HEK293 (cell line): ENCODE results near the gene PKNOX1.

ENCODE experiments used
- CTCF ChIP-seq: fragments of 450-650 bp; formaldehyde crosslinking; IDR thresholded peaks from 2 replicates; pipeline ENCODE4 v1.5.1; 2016; ENCODE audit warnings: missing biosample characterization, missing genetic modification characterization
- REST ChIP-seq: fragments of 450-650 bp; formaldehyde crosslinking; IDR thresholded peaks from 2 replicates; pipeline ENCODE4 v1.5.1; 2016; ENCODE audit warnings: missing biosample characterization, missing genetic modification characterization
- SP2 ChIP-seq: fragments of 450-650 bp; formaldehyde crosslinking; IDR thresholded peaks from 2 replicates; pipeline ENCODE4 v1.5.1; 2016; ENCODE audit warnings: missing biosample characterization, missing genetic modification characterization
- YY1 ChIP-seq: fragments of 450-650 bp; formaldehyde crosslinking; IDR thresholded peaks from 2 replicates; pipeline ENCODE4 v1.5.1; 2018; ENCODE audit warnings: missing biosample characterization, missing genetic modification characterization
- ZNF324 ChIP-seq: fragments of 450-650 bp; formaldehyde crosslinking; IDR thresholded peaks from 2 replicates; pipeline ENCODE4 v1.5.1; 2016; ENCODE audit warnings: missing biosample characterization, missing genetic modification characterization
- ZNF423 ChIP-seq: fragments of 450-650 bp; formaldehyde crosslinking; IDR thresholded peaks from 2 replicates; pipeline ENCODE4 v1.5.1; 2016; ENCODE audit warnings: missing biosample characterization, missing genetic modification characterization
- ZNF791 ChIP-seq: fragments of 450-650 bp; formaldehyde crosslinking; IDR thresholded peaks from 2 replicates; pipeline ENCODE4 v1.5.1; 2016; ENCODE audit warnings: missing biosample characterization, missing genetic modification characterization
- ZNF792 ChIP-seq: fragments of 450-650 bp; formaldehyde crosslinking; IDR thresholded peaks from 2 replicates; pipeline ENCODE4 v1.5.1; 2016; ENCODE audit warnings: missing biosample characterization, missing genetic modification characterization
- TF ChIP-seq, protein P1 (sequence below): fragments of 450-650 bp; formaldehyde crosslinking; IDR thresholded peaks from 2 replicates; pipeline ENCODE4 v1.5.1; 2016; ENCODE audit warnings: missing biosample characterization, missing genetic modification characterization

DNA sequence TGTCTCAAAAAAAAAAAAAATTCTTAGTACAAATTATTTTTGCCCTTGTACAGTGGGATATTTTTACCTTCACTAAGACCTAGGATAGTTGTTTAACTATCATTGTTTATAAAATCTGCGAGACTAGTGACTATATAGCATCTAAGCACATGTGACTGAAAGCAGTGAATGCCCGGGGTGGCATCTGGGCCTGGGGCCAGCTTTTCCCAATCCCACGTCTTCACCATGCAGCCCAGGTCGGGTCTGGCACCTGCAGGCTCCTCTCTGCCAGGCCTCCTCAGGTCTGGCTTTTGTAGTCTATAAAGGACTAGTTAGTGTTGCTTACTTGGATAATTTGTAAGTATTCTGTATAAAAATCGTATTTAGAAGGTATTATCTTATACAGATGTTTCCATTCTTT lies 60.5 kb downstream of the PKNOX1 start:
- TF ChIP-seq CTCF (tag by site-specific recombination) (no peak), SP2 (tag by site-specific recombination) (no peak), ZNF423 (no peak), ZNF792 (no peak), ZNF791 (no peak), YY1 (tag by site-specific recombination) (no peak), REST (tag by site-specific recombination) (no peak), ZNF324 (tag by site-specific recombination) (no peak)
- TF ChIP-seq, protein P1, sequence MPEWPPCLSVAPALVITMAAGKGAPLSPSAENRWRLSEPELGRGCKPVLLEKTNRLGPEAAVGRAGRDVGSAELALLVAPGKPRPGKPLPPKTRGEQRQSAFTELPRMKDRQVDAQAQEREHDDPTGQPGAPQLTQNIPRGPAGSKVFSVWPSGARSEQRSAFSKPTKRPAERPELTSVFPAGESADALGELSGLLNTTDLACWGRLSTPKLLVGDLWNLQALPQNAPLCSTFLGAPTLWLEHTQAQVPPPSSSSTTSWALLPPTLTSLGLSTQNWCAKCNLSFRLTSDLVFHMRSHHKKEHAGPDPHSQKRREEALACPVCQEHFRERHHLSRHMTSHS: no peak
